GM12878 (cell line): Measurements from ENCODE around the gene HS6ST3. TPM values are rescaled to one million over a fixed set of nuclear protein-coding genes. Genes with fewer than 3 reads are reported as not detected.

Experiments
- ATAC-seq: fragments of 200-7000 bp; cut with Tn5 transposase; 3 replicates; pipeline ENCODE4 v1.9.1; 2020; ENCODE audit warnings: mild to moderate bottlenecking, moderate library complexity
- BruUV-seq: library from RNA; stranded (reverse); fragments of 400-500 nt; replicated peaks from 2 replicates; lab custom pipeline; 2021; lab: Mats Ljungman, UMichigan
- CTCF ChIA-PET: fragments of 300-600 bp; sonication (Branson Sonifier 250); formaldehyde crosslinking; extraction: SDS; loops from one replicate; lab custom pipeline; 2021; ENCODE audit warnings: inconsistent platforms; lab: Yijun Ruan, JAX
- POLR2A ChIA-PET: fragments of 350-600 bp; formaldehyde crosslinking; extraction: SDS; loops from one replicate; lab custom pipeline; 2021; ENCODE audit warnings: inconsistent platforms; lab: Charles Lee
- RAD21 ChIA-PET: fragments of 300-600 bp; sonication (Branson Sonifier 250); formaldehyde crosslinking; loops from one replicate; lab custom pipeline; 2023; ENCODE audit warnings: antibody characterized with exemption; ENCODE audit not compliant: unreplicated experiment; lab: Charles Lee
- SMC1A ChIA-PET: fragments of 300-600 bp; sonication (Branson Sonifier 250); formaldehyde crosslinking; loops from one replicate; lab custom pipeline; 2023; ENCODE audit not compliant: unreplicated experiment, uncharacterized antibody; lab: Charles Lee
- DNase-seq: peaks from one replicate; pipeline ENCODE4 v3.0.0-alpha.2; 2011; ENCODE audit warnings: low read depth, low spot score
- FAIRE-seq: peaks from 3 replicates; lab custom pipeline; 2011; peaks lifted over from hg19 to GRCh38; lab: Jason Lieb, UNC
- H2AFZ ChIP-seq: 2 replicates; pipeline ENCODE4 v1.6.0; 2011; ENCODE audit warnings: low read depth, low read length, control low read depth; ENCODE audit not compliant: control insufficient read depth
- H3K27ac ChIP-seq: 2 replicates; pipeline ENCODE4 v1.5.1; 2011; ENCODE audit warnings: control low read depth; ENCODE audit not compliant: control insufficient read depth, insufficient read depth
- H3K27me3 ChIP-seq, 2 experiments: replicated peaks in 1 of 2; 2 replicates each; pipeline versions ENCODE4 v1.6.0 to v1.6.1; 2011; ENCODE audit warnings: low read length in 1 of 2; ENCODE audit not compliant: control insufficient read depth in 2 of 2, insufficient read depth in 2 of 2
- H3K36me3 ChIP-seq, 2 experiments: 2 replicates each; pipeline ENCODE4 v1.5.1; 2011; ENCODE audit warnings: low read length in 1 of 2; ENCODE audit not compliant: control insufficient read depth in 2 of 2, insufficient read depth in 2 of 2
- H3K4me1 ChIP-seq: 2 replicates; pipeline ENCODE4 v1.6.1; 2011; ENCODE audit warnings: mild to moderate bottlenecking, low read length, moderate library complexity, mixed read lengths; ENCODE audit not compliant: control insufficient read depth, insufficient read depth
- H3K4me2 ChIP-seq: 2 replicates; pipeline ENCODE4 v1.6.0; 2011; ENCODE audit warnings: control low read depth; ENCODE audit not compliant: control insufficient read depth, insufficient read depth
- H3K4me3 ChIP-seq: fragments of 200-600 bp; sonication (generic); 2 replicates; pipeline ENCODE4 v1.5.1; 2016
- H3K79me2 ChIP-seq: 2 replicates; pipeline ENCODE4 v1.6.0; 2011; ENCODE audit warnings: low read length; ENCODE audit not compliant: control insufficient read depth, insufficient read depth
- H3K9ac ChIP-seq: 2 replicates; pipeline ENCODE4 v1.8.0; 2011; ENCODE audit warnings: low read length, control low read depth, mixed read lengths; ENCODE audit not compliant: control insufficient read depth, insufficient read depth
- H3K9me3 ChIP-seq: replicated peaks from 3 replicates; pipeline ENCODE4 v1.5.1; 2011; ENCODE audit warnings: mild to moderate bottlenecking, low read length; ENCODE audit not compliant: control insufficient read depth, insufficient read depth
- H4K20me1 ChIP-seq: 2 replicates; pipeline ENCODE4 v1.6.0; 2011; ENCODE audit not compliant: control insufficient read depth, insufficient read depth
- DPF2 ChIP-seq: fragments of 450-650 bp; IDR thresholded peaks from 2 replicates; pipeline ENCODE4 v1.6.1; 2017; ENCODE audit warnings: mild to moderate bottlenecking
- EED ChIP-seq: sonication (generic); IDR thresholded peaks from 2 replicates; pipeline ENCODE4 v1.6.1; 2016; ENCODE audit warnings: antibody characterized with exemption, low read depth
- IRF4 ChIP-seq: IDR thresholded peaks from 2 replicates; pipeline ENCODE4 v1.6.1; 2011; ENCODE audit warnings: low read depth, low read length
- NR2C1 ChIP-seq: fragments of 450-650 bp; IDR thresholded peaks from 2 replicates; pipeline ENCODE4 v1.6.1; 2017; ENCODE audit warnings: antibody characterized with exemption, mild to moderate bottlenecking, moderate library complexity
- RAD21 ChIP-seq: IDR thresholded peaks from 2 replicates; pipeline ENCODE4 v1.6.1; 2011; ENCODE audit warnings: mild to moderate bottlenecking, low read depth, low read length, moderate library complexity; ENCODE audit not compliant: insufficient read depth
- RCOR1 ChIP-seq: conservative IDR thresholded peaks from 2 replicates; pipeline ENCODE4 v1.6.1; 2012; ENCODE audit warnings: low read depth, low read length, improper control_type of control experiment
- RELA ChIP-seq: fragments of 450-650 bp; IDR thresholded peaks from 2 replicates; pipeline ENCODE4 v1.8.0; 2014; ENCODE audit warnings: borderline replicate concordance; ENCODE audit not compliant: partially characterized antibody
- RELB ChIP-seq: fragments of 450-650 bp; IDR thresholded peaks from 2 replicates; pipeline ENCODE4 v1.6.1; 2017; ENCODE audit warnings: low read depth, mild to moderate bottlenecking, moderate library complexity
- WRNIP1 ChIP-seq: IDR thresholded peaks from 2 replicates; pipeline ENCODE4 v1.6.1; 2011; ENCODE audit warnings: low read depth, low read length, improper control_type of control experiment, borderline replicate concordance
- ZNF217 ChIP-seq: fragments of 450-650 bp; IDR thresholded peaks from 2 replicates; pipeline ENCODE4 v1.6.1; 2017; ENCODE audit warnings: antibody characterized with exemption, mild to moderate bottlenecking
- ZNF592 ChIP-seq: fragments of 450-650 bp; IDR thresholded peaks from 2 replicates; pipeline ENCODE4 v1.6.1; 2017; ENCODE audit warnings: mild to moderate bottlenecking, moderate library complexity
- WGBS: methylation state at CpG from one replicate; pipeline ENCODE4 v1.1.6; 2016; ENCODE audit warnings: low lambda C conversion rate; ENCODE audit not compliant: insufficient replicate concordance, insufficient coverage; ENCODE audit errors: missing lambda C conversion rate; 5-methylcytosine and 5-hydroxymethylcytosine counted together
- in situ Hi-C: fragments of 300-500 bp; cut with MboI; formaldehyde crosslinking; loops from 9 replicates; pipeline ENCODE4 v1.14.3; 2018; ENCODE audit warnings: mixed read lengths
- intact Hi-C: fragments of 100-400 bp; cut with micrococcal nuclease; formaldehyde crosslinking; loops from one replicate; pipeline ENCODE4 v1.14.2; 2022; ENCODE audit not compliant: unreplicated experiment
- polyA plus RNA-seq, 11 experiments: library from polyadenylated mRNA; depleted of rRNA in 4 of 11; unstranded in 6 of 11; stranded (reverse) in 5 of 11; fragments of >200 nt; fragmentation: Nextera tagmentation in 4 of 11; fragmentation: Illumina TruSeq in 1 of 11; extraction: Ambion mirVana in 4 of 11; extraction: Trizol in 1 of 11; gene quantifications; 1 replicate in 1 of 11; 2 replicates in 10 of 11; pipeline versions ENCODE4 v1.2.1 to v1.2.3, GENCODE V29; 2011 to 2016; ENCODE audit warnings: inconsistent platforms in 2 of 11, missing spikeins in 2 of 11, low read depth in 1 of 11
- total RNA-seq, 4 experiments: library from RNA; depleted of rRNA in 3 of 4; stranded (reverse); fragments of >200 nt in 3 of 4; fragmentation: Illumina TruSeq in 1 of 4; extraction: Trizol in 1 of 4; gene quantifications; 2 replicates each; pipeline versions ENCODE4 v1.2.1 to v1.2.3, GENCODE V29; 2013 to 2021

HS6ST3 gene
- total and polyA plus RNA-seq, 10 of the 15 experiments (the other 5 are each of a cell fraction or from before 2014, with no cell fraction given): under 0.01 to 2.9 TPM; not detected in 8

GRCh38 chr13:96551546-96551945 is 461.6 kb downstream of the HS6ST3 start (continued):
- TF ChIP-seq WRNIP1 (no peak), NR2C1 (no peak), RCOR1 (no peak), EED (no peak)

GRCh38 chr13:96552559-96552958 is 462.7 kb downstream of the HS6ST3 start:
- Histone ChIP-seq H3K79me2 (no peaks in the 10 kb centered on the region), H3K9me3 (no peaks in the 10 kb centered on the region), H3K27me3 (no peaks in the 10 kb centered on the region), H3K4me2 (no peak overlapping the region), H3K4me3 (no peak overlapping the region), H3K4me1 (no peaks in the 10 kb centered on the region), H4K20me1 (no peaks in the 10 kb centered on the region), H3K27ac (no peak overlapping the region), H3K9ac (no peak overlapping the region), H2AFZ (no peak overlapping the region), H3K36me3 (no peaks in the 10 kb centered on the region)
- intact Hi-C loops: no loop called here
- ChIA-PET SMC1A (no interaction called here), POLR2A (no interaction called here), CTCF (no interaction called here), RAD21 (no interaction called here)
- TF ChIP-seq DPF2: no peak
- in situ Hi-C loops: no loop called here
- WGBS: 0% methylated on average over 2 of the region's 2 CpGs
- FAIRE-seq: no peak
- ATAC-seq: no peak
- no peak for DNase-seq
- no TSS peak for BruUV-seq

GRCh38 chr13:96553796-96554195 is 463.9 kb downstream of the HS6ST3 start:
- ChIA-PET SMC1A (interaction anchor here (0.7 kb wide), 1 partner anchor 1245 kb away, joined by 3 read pairs; no protein-coding TSS in a partner anchor), POLR2A (no interaction called here), CTCF (no interaction called here), RAD21 (no interaction called here)
- no peak overlapping the region for H3K4me2 ChIP-seq
- no peaks in the 10 kb centered on the region for H3K79me2 ChIP-seq
- FAIRE-seq (no peak), ATAC-seq (no peak), DNase-seq (no peak)
- H3K27me3 ChIP-seq: no peaks in the 10 kb centered on the region
- H3K9me3 ChIP-seq: no peaks in the 10 kb centered on the region
- WGBS: 44% methylated on average over 7 of the region's 7 CpGs
- H3K36me3 ChIP-seq: no peaks in the 10 kb centered on the region
- intact Hi-C loops: no loop called here
- no peak overlapping the region for H3K9ac ChIP-seq
- no peak overlapping the region for H3K4me3 ChIP-seq
- H2AFZ ChIP-seq: no peak overlapping the region
- H3K27ac ChIP-seq: no peak overlapping the region
- H3K4me1 ChIP-seq: no peaks in the 10 kb centered on the region
- BruUV-seq: no TSS peak
- no peaks in the 10 kb centered on the region for H4K20me1 ChIP-seq
- in situ Hi-C loops: no loop called here
- TF ChIP-seq RELB: no peak
- TF ChIP-seq IRF4: no peak
- TF ChIP-seq RAD21: no peak
- no peak for TF ChIP-seq ZNF217
- TF ChIP-seq WRNIP1: no peak
- TF ChIP-seq ZNF592: no peak
- TF ChIP-seq RELA: no peak
- TF ChIP-seq DPF2: no peak
